HG03280 (cell line): ENCODE results near the gene SLC7A1.

Experiments
- ATAC-seq: cut with Tn5 transposase; IDR thresholded peaks from one replicate; pipeline ENCODE4 v1.9.1; 2021; ENCODE audit warnings: mild to moderate bottlenecking, moderate library complexity; ENCODE audit not compliant: unreplicated experiment

Gene SLC7A1

GRCh38 chr13:29583073-29583785 lies 12.3 kb downstream of the SLC7A1 start:
- ATAC-seq, result no peak

- ATAC-seq, result no peak
Observed at GRCh38 chr13:29582171-29582570, 13.3 kb downstream of the SLC7A1 start.

GRCh38 chr13:29581666-29582065 lies 13.8 kb downstream of the SLC7A1 start:
- no peak for ATAC-seq

GRCh38 chr13:29579094-29579493 lies 16.4 kb downstream of the SLC7A1 start:
- no peak for ATAC-seq

- no peak for ATAC-seq
Observed at GRCh38 chr13:29578300-29579085, 17.0 kb downstream of the SLC7A1 start.

- no peak for ATAC-seq
Observed at GRCh38 chr13:29577136-29578051, 18.1 kb downstream of the SLC7A1 start.

- no peak for ATAC-seq
Observed at GRCh38 chr13:29576581-29576980, 18.9 kb downstream of the SLC7A1 start.

- ATAC-seq, result no peak
Observed at GRCh38 chr13:29575098-29575497, 20.4 kb downstream of the SLC7A1 start.

- no peak for ATAC-seq
Observed at GRCh38 chr13:29573190-29573589, 22.3 kb downstream of the SLC7A1 start.

- no peak for ATAC-seq
Observed at GRCh38 chr13:29572575-29572974, 22.9 kb downstream of the SLC7A1 start.

GRCh38 chr13:29571876-29572570 lies 23.5 kb downstream of the SLC7A1 start:
- no peak for ATAC-seq

- ATAC-seq, result no peak
Observed at GRCh38 chr13:29570051-29570654, 25.3 kb downstream of the SLC7A1 start.

- ATAC-seq, result no peak
Observed at GRCh38 chr13:29569253-29570050, 26.0 kb downstream of the SLC7A1 start.

GRCh38 chr13:29568731-29569130 lies 26.8 kb downstream of the SLC7A1 start:
- ATAC-seq, result no peak

- ATAC-seq, result no peak
Observed at GRCh38 chr13:29567411-29567810, 28.1 kb downstream of the SLC7A1 start.

- no peak for ATAC-seq
Observed at GRCh38 chr13:29566206-29566605, 29.3 kb downstream of the SLC7A1 start.

- ATAC-seq, result no peak
Observed at GRCh38 chr13:29564818-29565217, 30.7 kb downstream of the SLC7A1 start.

GRCh38 chr13:29564373-29564772 lies 31.1 kb downstream of the SLC7A1 start:
- ATAC-seq, result no peak

GRCh38 chr13:29563941-29564340 lies 31.5 kb downstream of the SLC7A1 start:
- no peak for ATAC-seq
